Melanocyte of skin (primary cell): ENCODE measurements around the gene ALG1L2. TPM values are rescaled to one million over a fixed set of nuclear protein-coding genes. Genes with fewer than 3 reads are reported as not detected.

Experiments used
- total RNA-seq, 2 donors: library from RNA; depleted of rRNA; stranded (reverse); fragments of >200 nt; gene quantifications; 2 replicates each; pipeline ENCODE4 v1.2.3, GENCODE V29; 2012

Gene ALG1L2, protein sequence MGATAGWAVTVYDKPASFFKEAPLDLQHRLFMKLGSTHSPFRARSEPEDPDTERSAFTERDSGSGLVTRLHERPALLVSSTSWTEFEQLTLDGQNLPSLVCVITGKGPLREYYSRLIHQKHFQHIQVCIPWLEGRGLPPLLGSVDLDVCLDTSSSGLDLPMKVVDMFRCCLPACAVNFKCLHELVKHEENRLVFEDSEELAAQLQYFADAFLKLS
- total RNA-seq, result 1 to 10 TPM in 1 of 2 donors, under 1 TPM in 1; 0.67 to 1.7 TPM

DNA sequence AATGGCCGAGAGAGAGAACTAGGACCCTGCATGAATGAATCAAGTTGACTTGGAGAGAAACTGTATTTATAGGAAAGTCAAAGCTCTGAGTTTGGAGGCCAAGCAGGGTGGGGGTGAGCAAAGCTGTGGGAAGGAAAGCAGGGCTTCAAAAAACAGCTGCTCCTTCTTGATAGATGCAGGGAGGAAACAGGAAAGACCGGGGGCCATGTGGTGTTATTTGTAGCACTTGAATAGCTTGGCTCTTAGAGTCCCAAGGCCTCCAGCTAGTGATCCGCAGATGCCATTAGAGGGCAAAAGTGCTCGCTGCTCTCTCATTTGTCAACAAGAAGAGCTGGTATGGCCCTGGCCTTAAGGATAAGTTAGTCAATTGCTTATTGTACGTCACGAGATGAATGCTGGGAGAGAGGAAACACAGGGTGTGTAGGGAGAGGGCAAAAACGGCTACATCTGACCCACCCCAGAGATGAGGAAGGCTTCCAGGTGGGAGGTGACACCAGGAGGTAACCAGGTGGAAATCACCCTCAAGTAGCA is at the start of gene ALG1L2:
TSS of gene ALG1L2 (plus strand) at position 481 of the 531 bp plus-strand sequence. CDS start 186 bp downstream, outside the sequence.

Other genes starting within 250 kb of the ALG1L2 start
- gene TMCC1, start 188.1 kb upstream of the ALG1L2 start, total RNA-seq, result 10 to 100 TPM; 11.4 to 11.7 TPM
- not detected for gene TRH, start 107.1 kb upstream of the ALG1L2 start, total RNA-seq